GM23338 (cell line): ENCODE measurements around the gene ELFN2. TPM values are rescaled to one million over a fixed set of nuclear protein-coding genes. Genes with fewer than 3 reads are reported as not detected.

ENCODE experiments used
- ATAC-seq: fragments of 200-7000 bp; cut with Tn5 transposase; 3 replicates; pipeline ENCODE4 v1.9.1; 2020
- DNase-seq: peaks from one replicate; pipeline ENCODE4 v3.0.0-alpha.2; 2015; ENCODE audit warnings: low spot score
- H2AFZ ChIP-seq: fragments of 200-600 bp; sonication (generic); 2 replicates; pipeline ENCODE4 v1.8.0; 2016; ENCODE audit warnings: antibody characterized with exemption, mild to moderate bottlenecking, moderate library complexity
- H3F3A ChIP-seq: fragments of 200-600 bp; sonication (generic); replicated peaks from 2 replicates; pipeline ENCODE4 v1.8.0; 2017; ENCODE audit warnings: antibody characterized with exemption, mixed run types, low read depth
- H3K27ac ChIP-seq: fragments of 200-600 bp; sonication (generic); 2 replicates; pipeline ENCODE4 v1.6.1; 2016; ENCODE audit warnings: low read depth
- H3K27me3 ChIP-seq: fragments of 200-600 bp; sonication (generic); 2 replicates; pipeline ENCODE4 v1.8.0; 2016; ENCODE audit warnings: mild to moderate bottlenecking, mixed run types, moderate library complexity; ENCODE audit not compliant: insufficient read depth
- H3K36me3 ChIP-seq: fragments of 200-600 bp; sonication (generic); 2 replicates; pipeline ENCODE4 v1.8.0; 2016; ENCODE audit warnings: mild to moderate bottlenecking; ENCODE audit not compliant: insufficient read depth
- H3K4me1 ChIP-seq: fragments of 200-600 bp; sonication (generic); 2 replicates; pipeline ENCODE4 v1.8.0; 2016; ENCODE audit warnings: mild to moderate bottlenecking, moderate library complexity; ENCODE audit not compliant: insufficient read depth
- H3K4me2 ChIP-seq: fragments of 200-600 bp; sonication (generic); 2 replicates; pipeline ENCODE4 v1.7.1; 2017; ENCODE audit warnings: mixed run types
- H3K4me3 ChIP-seq: fragments of 200-600 bp; sonication (generic); 2 replicates; pipeline ENCODE4 v1.6.1; 2016; ENCODE audit warnings: mixed run types
- H3K79me2 ChIP-seq: fragments of 200-600 bp; sonication (generic); replicated peaks from 2 replicates; pipeline ENCODE4 v1.8.0; 2017; ENCODE audit warnings: mild to moderate bottlenecking; ENCODE audit not compliant: insufficient read depth
- H3K9me2 ChIP-seq: fragments of 200-600 bp; sonication (generic); 2 replicates; pipeline ENCODE4 v1.8.0; 2017; ENCODE audit not compliant: insufficient read depth
- H4K20me1 ChIP-seq: fragments of 200-600 bp; sonication (generic); replicated peaks from 2 replicates; pipeline ENCODE4 v1.8.0; 2017; ENCODE audit warnings: mild to moderate bottlenecking; ENCODE audit not compliant: insufficient read depth
- H3K27ac Mint-ChIP-seq: 2 replicates; pipeline ENCODE4 v1.8.0; 2020; ENCODE audit warnings: inconsistent platforms, mild to moderate bottlenecking, moderate library complexity, mixed read lengths
- H3K27me3 Mint-ChIP-seq: 3 replicates; pipeline ENCODE4 v1.8.0; 2022; ENCODE audit warnings: low read depth, mild to moderate bottlenecking, moderate library complexity, mixed read lengths, inconsistent platforms; ENCODE audit not compliant: insufficient read depth, poor library complexity
- H3K36me3 Mint-ChIP-seq: 3 replicates; pipeline ENCODE4 v1.8.0; 2021; ENCODE audit warnings: low read depth, mild to moderate bottlenecking, inconsistent platforms, moderate library complexity, mixed read lengths
- H3K4me1 Mint-ChIP-seq: 3 replicates; pipeline ENCODE4 v1.8.0; 2020; ENCODE audit warnings: mild to moderate bottlenecking, inconsistent platforms, mixed read lengths
- H3K4me3 Mint-ChIP-seq: 3 replicates; pipeline ENCODE4 v1.8.0; 2021; ENCODE audit warnings: moderate library complexity, mild to moderate bottlenecking, inconsistent platforms, mixed read lengths
- H3K9me3 Mint-ChIP-seq: 3 replicates; pipeline ENCODE4 v1.8.0; 2020; ENCODE audit warnings: moderate library complexity, mild to moderate bottlenecking, inconsistent platforms, mixed read lengths
- EZH2 ChIP-seq: fragments of 200-600 bp; sonication (generic); IDR thresholded peaks from one replicate; pipeline ENCODE4 v1.8.0; 2017; ENCODE audit warnings: antibody characterized with exemption, mild to moderate bottlenecking, low read depth; ENCODE audit not compliant: unreplicated experiment
- EZH2phosphoT487 ChIP-seq: fragments of 200-600 bp; sonication (generic); IDR thresholded peaks from one replicate; pipeline ENCODE4 v1.8.1; 2018; ENCODE audit warnings: antibody characterized with exemption; ENCODE audit not compliant: unreplicated experiment
- NANOG ChIP-seq: IDR thresholded peaks from 2 replicates; pipeline ENCODE4 v1.6.1; 2016; ENCODE audit warnings: antibody characterized with exemption, borderline replicate concordance
- POLR2AphosphoS5 ChIP-seq: IDR thresholded peaks from 2 replicates; pipeline ENCODE4 v1.6.1; 2016; ENCODE audit warnings: antibody characterized with exemption, low read depth
- polyA plus RNA-seq: library from polyadenylated mRNA; unstranded; fragments of >200 nt; fragmentation: Nextera tagmentation; extraction: Ambion mirVana; gene quantifications from 2 replicates; pipeline ENCODE4 v1.2.1, GENCODE V29; 2016
- total RNA-seq: library from RNA; depleted of rRNA; stranded (reverse); fragments of >200 nt; shearing (Covaris generic); gene quantifications from 2 replicates; pipeline ENCODE4 v1.2.3, GENCODE V29; 2014
- TF ChIP-seq, protein P1 (sequence below): IDR thresholded peaks from one replicate; pipeline ENCODE4 v1.6.1; 2018; ENCODE audit warnings: antibody characterized with exemption; ENCODE audit not compliant: unreplicated experiment
- TF ChIP-seq, protein P2 (sequence below), 2 experiments: fragments of 200-600 bp in 1 of 2; sonication (generic) in 1 of 2; conservative IDR thresholded peaks; 2 replicates each; pipeline versions ENCODE4 v1.5.1 to v1.6.1; 2016 to 2017; ENCODE audit warnings: antibody characterized with exemption in 2 of 2, low read depth in 2 of 2, mild to moderate bottlenecking in 2 of 2, moderate library complexity in 1 of 2
- TF ChIP-seq, protein P3 (sequence below): IDR thresholded peaks from 2 replicates; pipeline ENCODE4 v1.6.1; 2016; ENCODE audit warnings: antibody characterized with exemption

ELFN2 gene
- total and polyA plus RNA-seq, 2 experiments from 2014 or later = 0.18 to 0.35 TPM

DNA sequence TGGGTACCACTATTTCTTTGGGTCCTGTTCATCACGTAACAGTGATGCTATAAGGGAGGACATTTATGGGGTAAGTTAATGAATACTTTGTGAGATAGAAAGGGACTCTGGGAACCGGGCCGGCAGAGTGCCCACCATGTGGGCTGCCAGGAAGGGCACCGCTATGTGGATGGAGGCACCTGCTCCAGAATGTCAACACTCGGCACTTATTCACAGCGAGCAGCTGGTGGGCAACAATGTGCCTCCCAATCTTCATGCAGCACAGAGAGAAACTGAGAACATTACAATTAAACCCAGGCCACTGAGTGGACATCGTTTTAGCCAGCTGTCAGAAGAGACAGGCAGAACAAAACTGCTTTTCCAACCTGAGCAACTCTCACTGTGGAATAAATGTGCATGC is 15.8 kb upstream of the ELFN2 start (continued):
- TF ChIP-seq, protein P1, sequence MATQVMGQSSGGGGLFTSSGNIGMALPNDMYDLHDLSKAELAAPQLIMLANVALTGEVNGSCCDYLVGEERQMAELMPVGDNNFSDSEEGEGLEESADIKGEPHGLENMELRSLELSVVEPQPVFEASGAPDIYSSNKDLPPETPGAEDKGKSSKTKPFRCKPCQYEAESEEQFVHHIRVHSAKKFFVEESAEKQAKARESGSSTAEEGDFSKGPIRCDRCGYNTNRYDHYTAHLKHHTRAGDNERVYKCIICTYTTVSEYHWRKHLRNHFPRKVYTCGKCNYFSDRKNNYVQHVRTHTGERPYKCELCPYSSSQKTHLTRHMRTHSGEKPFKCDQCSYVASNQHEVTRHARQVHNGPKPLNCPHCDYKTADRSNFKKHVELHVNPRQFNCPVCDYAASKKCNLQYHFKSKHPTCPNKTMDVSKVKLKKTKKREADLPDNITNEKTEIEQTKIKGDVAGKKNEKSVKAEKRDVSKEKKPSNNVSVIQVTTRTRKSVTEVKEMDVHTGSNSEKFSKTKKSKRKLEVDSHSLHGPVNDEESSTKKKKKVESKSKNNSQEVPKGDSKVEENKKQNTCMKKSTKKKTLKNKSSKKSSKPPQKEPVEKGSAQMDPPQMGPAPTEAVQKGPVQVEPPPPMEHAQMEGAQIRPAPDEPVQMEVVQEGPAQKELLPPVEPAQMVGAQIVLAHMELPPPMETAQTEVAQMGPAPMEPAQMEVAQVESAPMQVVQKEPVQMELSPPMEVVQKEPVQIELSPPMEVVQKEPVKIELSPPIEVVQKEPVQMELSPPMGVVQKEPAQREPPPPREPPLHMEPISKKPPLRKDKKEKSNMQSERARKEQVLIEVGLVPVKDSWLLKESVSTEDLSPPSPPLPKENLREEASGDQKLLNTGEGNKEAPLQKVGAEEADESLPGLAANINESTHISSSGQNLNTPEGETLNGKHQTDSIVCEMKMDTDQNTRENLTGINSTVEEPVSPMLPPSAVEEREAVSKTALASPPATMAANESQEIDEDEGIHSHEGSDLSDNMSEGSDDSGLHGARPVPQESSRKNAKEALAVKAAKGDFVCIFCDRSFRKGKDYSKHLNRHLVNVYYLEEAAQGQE = no peak
- TF ChIP-seq, protein P2, sequence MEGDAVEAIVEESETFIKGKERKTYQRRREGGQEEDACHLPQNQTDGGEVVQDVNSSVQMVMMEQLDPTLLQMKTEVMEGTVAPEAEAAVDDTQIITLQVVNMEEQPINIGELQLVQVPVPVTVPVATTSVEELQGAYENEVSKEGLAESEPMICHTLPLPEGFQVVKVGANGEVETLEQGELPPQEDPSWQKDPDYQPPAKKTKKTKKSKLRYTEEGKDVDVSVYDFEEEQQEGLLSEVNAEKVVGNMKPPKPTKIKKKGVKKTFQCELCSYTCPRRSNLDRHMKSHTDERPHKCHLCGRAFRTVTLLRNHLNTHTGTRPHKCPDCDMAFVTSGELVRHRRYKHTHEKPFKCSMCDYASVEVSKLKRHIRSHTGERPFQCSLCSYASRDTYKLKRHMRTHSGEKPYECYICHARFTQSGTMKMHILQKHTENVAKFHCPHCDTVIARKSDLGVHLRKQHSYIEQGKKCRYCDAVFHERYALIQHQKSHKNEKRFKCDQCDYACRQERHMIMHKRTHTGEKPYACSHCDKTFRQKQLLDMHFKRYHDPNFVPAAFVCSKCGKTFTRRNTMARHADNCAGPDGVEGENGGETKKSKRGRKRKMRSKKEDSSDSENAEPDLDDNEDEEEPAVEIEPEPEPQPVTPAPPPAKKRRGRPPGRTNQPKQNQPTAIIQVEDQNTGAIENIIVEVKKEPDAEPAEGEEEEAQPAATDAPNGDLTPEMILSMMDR (conservative IDR thresholded peaks at IDR 0.05; ENCODE audit: low read depth in 2 of 2) = no peak
- TF ChIP-seq NANOG = no peak

DNA sequence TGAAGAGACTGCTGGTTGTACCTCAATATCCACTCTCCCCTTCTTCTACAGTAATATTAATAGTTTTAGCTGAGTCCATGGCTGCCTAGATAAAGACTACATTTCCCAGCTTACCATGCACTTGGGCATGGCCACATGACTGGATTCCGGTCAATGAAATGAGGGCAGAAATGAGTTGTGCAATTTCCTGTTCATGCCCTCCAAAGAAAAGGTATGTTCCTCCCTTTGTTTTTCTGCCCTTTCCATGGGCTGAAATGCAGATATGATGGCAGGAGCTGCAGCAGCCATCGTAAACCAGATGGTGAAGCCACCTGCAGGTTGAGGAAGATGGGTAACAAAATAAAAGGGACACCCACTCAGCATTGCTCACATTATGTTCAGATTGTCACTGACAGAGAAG is 15.3 kb upstream of the ELFN2 start:
- no peak overlapping the region for H3K27ac Mint-ChIP-seq
- no peaks in the 10 kb centered on the region for H3K36me3 Mint-ChIP-seq
- no peaks in the 10 kb centered on the region for H3K4me1 Mint-ChIP-seq
- H3K27ac ChIP-seq = no peak overlapping the region
- no peaks in the 10 kb centered on the region for H3K4me1 ChIP-seq
- peaks cover 3% of the 10 kb centered on the region for H3K27me3 Mint-ChIP-seq
- ATAC-seq (no peak; the same call in 2 of the 3 replicates), DNase-seq (no peak)
- H3K9me3 Mint-ChIP-seq = peaks cover 9% of the 10 kb centered on the region
- no peak overlapping the region for H3K4me3 ChIP-seq
- no peaks in the 10 kb centered on the region for H3K27me3 ChIP-seq
- H3F3A ChIP-seq = no peaks in the 10 kb centered on the region
- H3K9me2 ChIP-seq = no peaks in the 10 kb centered on the region
- no peak for TF ChIP-seq EZH2
- TF ChIP-seq, protein P3, sequence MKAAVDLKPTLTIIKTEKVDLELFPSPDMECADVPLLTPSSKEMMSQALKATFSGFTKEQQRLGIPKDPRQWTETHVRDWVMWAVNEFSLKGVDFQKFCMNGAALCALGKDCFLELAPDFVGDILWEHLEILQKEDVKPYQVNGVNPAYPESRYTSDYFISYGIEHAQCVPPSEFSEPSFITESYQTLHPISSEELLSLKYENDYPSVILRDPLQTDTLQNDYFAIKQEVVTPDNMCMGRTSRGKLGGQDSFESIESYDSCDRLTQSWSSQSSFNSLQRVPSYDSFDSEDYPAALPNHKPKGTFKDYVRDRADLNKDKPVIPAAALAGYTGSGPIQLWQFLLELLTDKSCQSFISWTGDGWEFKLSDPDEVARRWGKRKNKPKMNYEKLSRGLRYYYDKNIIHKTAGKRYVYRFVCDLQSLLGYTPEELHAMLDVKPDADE = peak; percentile 58; the same call in 1 of the 2 replicates
- H3K4me3 Mint-ChIP-seq = no peak overlapping the region
- no peaks in the 10 kb centered on the region for H3K79me2 ChIP-seq
- no peaks in the 10 kb centered on the region for H3K36me3 ChIP-seq
- H4K20me1 ChIP-seq = no peaks in the 10 kb centered on the region
- no peak overlapping the region for H3K4me2 ChIP-seq
- H2AFZ ChIP-seq = peak overlapping the region; percentile 7; the same call in 1 of the 2 replicates

DNA sequence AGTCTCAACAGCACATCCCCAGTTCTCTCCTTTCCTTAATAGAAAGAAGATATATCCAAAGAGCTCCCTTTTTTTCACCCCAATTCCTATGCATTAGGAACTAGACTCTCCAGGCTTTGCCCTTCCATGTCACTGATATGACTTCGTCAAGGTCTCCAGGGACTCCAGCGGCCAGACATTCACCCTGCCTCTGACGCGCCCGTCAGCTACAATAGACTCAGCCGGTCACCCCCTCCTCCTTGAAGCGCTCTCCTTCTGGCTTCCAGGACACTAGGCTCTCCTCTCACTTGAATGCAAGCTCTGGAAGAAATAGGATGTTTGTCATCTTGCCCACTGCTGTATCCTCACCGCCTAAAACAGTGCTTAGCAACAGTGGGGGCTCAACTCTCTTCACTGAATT is 14.9 kb upstream of the ELFN2 start:
- Mint-ChIP-seq H3K27ac (no peak overlapping the region), H3K4me1 (no peaks in the 10 kb centered on the region), H3K36me3 (no peaks in the 10 kb centered on the region), H3K4me3 (no peak overlapping the region), H3K27me3 (peaks cover 3% of the 10 kb centered on the region), H3K9me3 (peaks cover 9% of the 10 kb centered on the region)
- H4K20me1 ChIP-seq = no peaks in the 10 kb centered on the region
- DNase-seq (no peak), ATAC-seq (no peak)
- H2AFZ ChIP-seq = no peak overlapping the region
- H3K9me2 ChIP-seq = no peaks in the 10 kb centered on the region
- H3K36me3 ChIP-seq = no peaks in the 10 kb centered on the region
- H3K27ac ChIP-seq = no peak overlapping the region
- no peaks in the 10 kb centered on the region for H3K79me2 ChIP-seq
- no peak overlapping the region for H3K4me2 ChIP-seq
- H3F3A ChIP-seq = no peaks in the 10 kb centered on the region
- no peak overlapping the region for H3K4me3 ChIP-seq
- H3K4me1 ChIP-seq = no peaks in the 10 kb centered on the region
- no peaks in the 10 kb centered on the region for H3K27me3 ChIP-seq
- TF ChIP-seq EZH2phosphoT487 = no peak
- TF ChIP-seq, protein P2 (conservative IDR thresholded peaks at IDR 0.05; ENCODE audit: low read depth in 2 of 2) = no peak
- TF ChIP-seq POLR2AphosphoS5 = no peak
